Smooth muscle cell (in vitro differentiated cells): ENCODE results near the gene CLIP1. TPM values are rescaled to one million over a fixed set of nuclear protein-coding genes. Genes with fewer than 3 reads are reported as not detected.

Source experiments
- DNase-seq: peaks from one replicate; lab custom pipeline; 2025; ENCODE audit not compliant: unreplicated experiment; lab: John Stamatoyannopoulos, UW
- H2AFZ ChIP-seq: fragments of 200-600 bp; sonication (generic); 2 replicates; pipeline ENCODE4 v1.6.0; 2016; ENCODE audit warnings: antibody characterized with exemption, low read depth, mild to moderate bottlenecking
- H3F3A ChIP-seq: fragments of 200-600 bp; sonication (generic); 2 replicates; pipeline ENCODE4 v1.6.0; 2017; ENCODE audit warnings: antibody characterized with exemption, low read depth
- H3K27ac ChIP-seq: fragments of 200-600 bp; sonication (generic); 2 replicates; pipeline ENCODE4 v1.5.1; 2016; ENCODE audit warnings: low read depth, mild to moderate bottlenecking
- H3K27me3 ChIP-seq: fragments of 200-600 bp; sonication (generic); 2 replicates; pipeline ENCODE4 v1.6.1; 2016; ENCODE audit warnings: low read depth, mild to moderate bottlenecking
- H3K36me3 ChIP-seq: fragments of 200-600 bp; sonication (generic); 2 replicates; pipeline ENCODE4 v1.5.1; 2016; ENCODE audit warnings: low read depth
- H3K4me1 ChIP-seq: fragments of 200-600 bp; sonication (generic); 2 replicates; pipeline ENCODE4 v1.5.1; 2016; ENCODE audit warnings: low read depth
- H3K4me2 ChIP-seq: fragments of 200-600 bp; sonication (generic); 2 replicates; pipeline ENCODE4 v1.6.0; 2016; ENCODE audit warnings: mild to moderate bottlenecking
- H3K4me3 ChIP-seq: fragments of 200-600 bp; sonication (generic); 2 replicates; pipeline ENCODE4 v1.5.1; 2016; ENCODE audit warnings: mild to moderate bottlenecking
- H3K79me2 ChIP-seq: fragments of 200-600 bp; sonication (generic); 2 replicates; pipeline ENCODE4 v1.6.0; 2016; ENCODE audit warnings: low read depth, mild to moderate bottlenecking
- H3K9ac ChIP-seq: fragments of 200-600 bp; sonication (generic); 2 replicates; pipeline ENCODE4 v1.6.0; 2016; ENCODE audit warnings: low read depth
- H3K9me3 ChIP-seq: fragments of 200-600 bp; sonication (generic); replicated peaks from 2 replicates; pipeline ENCODE4 v1.5.1; 2016; ENCODE audit warnings: low read depth
- H4K20me1 ChIP-seq: fragments of 200-600 bp; sonication (generic); 2 replicates; pipeline ENCODE4 v1.6.0; 2016; ENCODE audit warnings: low read depth
- CTCF ChIP-seq: fragments of 200-600 bp; sonication (generic); IDR thresholded peaks from 2 replicates; pipeline ENCODE4 v1.5.1; 2017; ENCODE audit warnings: borderline replicate concordance, mild to moderate bottlenecking, antibody characterized with exemption; ENCODE audit not compliant: insufficient read depth, poor library complexity, severe bottlenecking
- WGBS: methylation state at CpG from one replicate; pipeline ENCODE4 v1.1.7; 2016; ENCODE audit warnings: low lambda C conversion rate; 5-methylcytosine and 5-hydroxymethylcytosine counted together
- polyA plus RNA-seq: library from polyadenylated mRNA; unstranded; fragments of >200 nt; fragmentation: Nextera tagmentation; extraction: Ambion mirVana; gene quantifications from 2 replicates; pipeline ENCODE4 v1.2.1, GENCODE V29; 2016
- total RNA-seq: library from RNA; depleted of rRNA; stranded (reverse); fragments of >200 nt; gene quantifications from 2 replicates; pipeline ENCODE4 v1.2.3, GENCODE V29; 2014

Gene CLIP1
- total and polyA plus RNA-seq, 2 experiments from 2014 or later, result 15.3 to 40.4 TPM

GRCh38 chr12:122318607-122319605 lies 103.6 kb downstream of the CLIP1 start:
- Histone ChIP-seq H3K4me2 (no peak overlapping the region), H3F3A (no peaks in the 10 kb centered on the region), H3K4me3 (no peak overlapping the region), H3K79me2 (no peaks in the 10 kb centered on the region), H3K27ac (peak overlapping the region; percentile 22), H3K9me3 (no peaks in the 10 kb centered on the region), H3K36me3 (peaks cover 25% of the 10 kb centered on the region), H2AFZ (no peak overlapping the region), H3K4me1 (no peaks in the 10 kb centered on the region), H3K27me3 (no peaks in the 10 kb centered on the region), H4K20me1 (no peaks in the 10 kb centered on the region), H3K9ac (no peak overlapping the region)
- DNase-seq, result no peak
- TF ChIP-seq CTCF, result no peak
- WGBS, result 90% methylated on average over 8 of the region's 8 CpGs

GRCh38 chr12:122312926-122313325 lies 109.5 kb downstream of the CLIP1 start:
- no peak overlapping the region for H3K9ac ChIP-seq
- H3K36me3 ChIP-seq, result peaks cover 14% of the 10 kb centered on the region
- no peaks in the 10 kb centered on the region for H3K4me1 ChIP-seq
- no peaks in the 10 kb centered on the region for H3K27me3 ChIP-seq
- no peak overlapping the region for H3K4me3 ChIP-seq
- DNase-seq, result no peak
- no peaks in the 10 kb centered on the region for H3F3A ChIP-seq
- 95% methylated on average over 5 of the region's 5 CpGs for WGBS
- H3K27ac ChIP-seq, result no peak overlapping the region
- H3K9me3 ChIP-seq, result no peaks in the 10 kb centered on the region
- no peaks in the 10 kb centered on the region for H4K20me1 ChIP-seq
- no peak for TF ChIP-seq CTCF
- no peak overlapping the region for H2AFZ ChIP-seq
- H3K4me2 ChIP-seq, result no peak overlapping the region
- H3K79me2 ChIP-seq, result no peaks in the 10 kb centered on the region

GRCh38 chr12:122311696-122312095 lies 110.8 kb downstream of the CLIP1 start:
- no peak for DNase-seq
- H3K36me3 ChIP-seq, result peaks cover 7% of the 10 kb centered on the region
- H3K27me3 ChIP-seq, result no peaks in the 10 kb centered on the region
- H3K4me1 ChIP-seq, result no peaks in the 10 kb centered on the region
- no peak overlapping the region for H3K27ac ChIP-seq
- no peaks in the 10 kb centered on the region for H4K20me1 ChIP-seq
- no peaks in the 10 kb centered on the region for H3K79me2 ChIP-seq
- no peak overlapping the region for H2AFZ ChIP-seq
- WGBS, result 91% methylated on average over 5 of the region's 5 CpGs
- no peak for TF ChIP-seq CTCF
- no peaks in the 10 kb centered on the region for H3K9me3 ChIP-seq
- no peaks in the 10 kb centered on the region for H3F3A ChIP-seq
- H3K4me2 ChIP-seq, result no peak overlapping the region
- no peak overlapping the region for H3K4me3 ChIP-seq
- H3K9ac ChIP-seq, result no peak overlapping the region
